VCaP (cell line): ENCODE results near the gene ZHX3.

Experiments
- H3K27ac ChIP-seq: fragments of 450-650 bp; 2 replicates; pipeline ENCODE4 v1.5.1; 2017
- TF ChIP-seq, protein P1 (sequence below): fragments of 450-650 bp; conservative IDR thresholded peaks from 2 replicates; pipeline ENCODE4 v1.5.1; 2017; ENCODE audit warnings: mild to moderate bottlenecking, moderate library complexity

Gene ZHX3, protein sequence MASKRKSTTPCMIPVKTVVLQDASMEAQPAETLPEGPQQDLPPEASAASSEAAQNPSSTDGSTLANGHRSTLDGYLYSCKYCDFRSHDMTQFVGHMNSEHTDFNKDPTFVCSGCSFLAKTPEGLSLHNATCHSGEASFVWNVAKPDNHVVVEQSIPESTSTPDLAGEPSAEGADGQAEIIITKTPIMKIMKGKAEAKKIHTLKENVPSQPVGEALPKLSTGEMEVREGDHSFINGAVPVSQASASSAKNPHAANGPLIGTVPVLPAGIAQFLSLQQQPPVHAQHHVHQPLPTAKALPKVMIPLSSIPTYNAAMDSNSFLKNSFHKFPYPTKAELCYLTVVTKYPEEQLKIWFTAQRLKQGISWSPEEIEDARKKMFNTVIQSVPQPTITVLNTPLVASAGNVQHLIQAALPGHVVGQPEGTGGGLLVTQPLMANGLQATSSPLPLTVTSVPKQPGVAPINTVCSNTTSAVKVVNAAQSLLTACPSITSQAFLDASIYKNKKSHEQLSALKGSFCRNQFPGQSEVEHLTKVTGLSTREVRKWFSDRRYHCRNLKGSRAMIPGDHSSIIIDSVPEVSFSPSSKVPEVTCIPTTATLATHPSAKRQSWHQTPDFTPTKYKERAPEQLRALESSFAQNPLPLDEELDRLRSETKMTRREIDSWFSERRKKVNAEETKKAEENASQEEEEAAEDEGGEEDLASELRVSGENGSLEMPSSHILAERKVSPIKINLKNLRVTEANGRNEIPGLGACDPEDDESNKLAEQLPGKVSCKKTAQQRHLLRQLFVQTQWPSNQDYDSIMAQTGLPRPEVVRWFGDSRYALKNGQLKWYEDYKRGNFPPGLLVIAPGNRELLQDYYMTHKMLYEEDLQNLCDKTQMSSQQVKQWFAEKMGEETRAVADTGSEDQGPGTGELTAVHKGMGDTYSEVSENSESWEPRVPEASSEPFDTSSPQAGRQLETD

DNA sequence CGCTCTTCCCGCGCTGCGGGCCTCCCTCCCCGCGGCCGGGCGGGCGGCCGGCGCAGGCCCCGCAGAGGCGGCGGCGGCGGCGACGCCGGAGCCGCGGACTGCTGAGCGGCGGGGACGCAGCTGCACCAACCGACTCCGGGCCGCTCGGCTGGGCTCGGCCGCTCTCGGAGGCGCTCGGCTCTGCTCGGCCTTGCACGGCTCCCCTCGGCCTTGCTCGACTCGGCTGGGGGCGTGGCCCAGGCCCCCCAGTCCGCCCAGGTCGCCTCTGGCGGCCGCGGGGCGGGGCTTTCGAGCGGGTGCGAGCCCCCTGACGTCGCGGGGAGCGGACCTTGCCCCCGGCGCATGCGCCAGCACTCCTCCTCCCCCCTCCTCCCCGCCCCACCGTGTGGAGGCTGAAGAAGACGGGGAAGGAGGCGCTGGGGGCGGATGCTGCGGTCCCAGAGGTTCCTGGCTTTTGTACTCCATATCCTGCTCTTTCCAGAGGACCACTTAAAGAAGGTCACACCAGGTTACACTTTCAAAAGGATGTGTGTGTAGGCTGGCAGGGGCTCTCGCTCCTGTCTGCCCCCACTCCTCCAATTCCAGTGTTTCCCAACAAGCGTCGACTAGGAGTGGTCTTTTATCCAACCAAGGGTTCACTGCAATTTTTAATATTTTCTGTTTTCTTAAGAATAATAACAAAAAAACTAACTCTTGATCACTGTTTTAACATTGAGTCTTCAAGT lies at the start of gene ZHX3:
ZHX3 (minus strand) TSS at position 186 of the 725 bp plus-strand sequence. CDS start 112,815 bp downstream, outside the sequence.
- H3K27ac ChIP-seq: peak within 1 kb of the TSS; percentile 85
- TF ChIP-seq, protein P1, sequence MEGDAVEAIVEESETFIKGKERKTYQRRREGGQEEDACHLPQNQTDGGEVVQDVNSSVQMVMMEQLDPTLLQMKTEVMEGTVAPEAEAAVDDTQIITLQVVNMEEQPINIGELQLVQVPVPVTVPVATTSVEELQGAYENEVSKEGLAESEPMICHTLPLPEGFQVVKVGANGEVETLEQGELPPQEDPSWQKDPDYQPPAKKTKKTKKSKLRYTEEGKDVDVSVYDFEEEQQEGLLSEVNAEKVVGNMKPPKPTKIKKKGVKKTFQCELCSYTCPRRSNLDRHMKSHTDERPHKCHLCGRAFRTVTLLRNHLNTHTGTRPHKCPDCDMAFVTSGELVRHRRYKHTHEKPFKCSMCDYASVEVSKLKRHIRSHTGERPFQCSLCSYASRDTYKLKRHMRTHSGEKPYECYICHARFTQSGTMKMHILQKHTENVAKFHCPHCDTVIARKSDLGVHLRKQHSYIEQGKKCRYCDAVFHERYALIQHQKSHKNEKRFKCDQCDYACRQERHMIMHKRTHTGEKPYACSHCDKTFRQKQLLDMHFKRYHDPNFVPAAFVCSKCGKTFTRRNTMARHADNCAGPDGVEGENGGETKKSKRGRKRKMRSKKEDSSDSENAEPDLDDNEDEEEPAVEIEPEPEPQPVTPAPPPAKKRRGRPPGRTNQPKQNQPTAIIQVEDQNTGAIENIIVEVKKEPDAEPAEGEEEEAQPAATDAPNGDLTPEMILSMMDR: no peak

DNA sequence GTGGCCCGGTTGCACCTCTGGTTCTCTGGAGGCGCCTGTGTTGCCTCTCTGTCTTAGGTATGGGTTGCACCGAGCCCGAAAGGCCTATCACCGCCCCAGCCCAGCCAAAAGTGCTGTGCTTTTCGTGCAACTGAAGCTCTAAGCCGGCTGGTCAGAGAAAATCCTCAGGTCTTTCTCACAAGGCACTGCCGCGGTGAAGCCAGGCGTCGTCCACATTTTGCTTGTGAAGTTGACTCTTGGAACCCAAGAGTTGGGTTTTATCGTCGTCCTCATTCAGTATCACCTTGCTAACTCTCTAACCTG lies 49.8 kb upstream of the ZHX3 start:
- TF ChIP-seq, protein P1: no peak
- H3K27ac ChIP-seq: no peak overlapping the region

DNA sequence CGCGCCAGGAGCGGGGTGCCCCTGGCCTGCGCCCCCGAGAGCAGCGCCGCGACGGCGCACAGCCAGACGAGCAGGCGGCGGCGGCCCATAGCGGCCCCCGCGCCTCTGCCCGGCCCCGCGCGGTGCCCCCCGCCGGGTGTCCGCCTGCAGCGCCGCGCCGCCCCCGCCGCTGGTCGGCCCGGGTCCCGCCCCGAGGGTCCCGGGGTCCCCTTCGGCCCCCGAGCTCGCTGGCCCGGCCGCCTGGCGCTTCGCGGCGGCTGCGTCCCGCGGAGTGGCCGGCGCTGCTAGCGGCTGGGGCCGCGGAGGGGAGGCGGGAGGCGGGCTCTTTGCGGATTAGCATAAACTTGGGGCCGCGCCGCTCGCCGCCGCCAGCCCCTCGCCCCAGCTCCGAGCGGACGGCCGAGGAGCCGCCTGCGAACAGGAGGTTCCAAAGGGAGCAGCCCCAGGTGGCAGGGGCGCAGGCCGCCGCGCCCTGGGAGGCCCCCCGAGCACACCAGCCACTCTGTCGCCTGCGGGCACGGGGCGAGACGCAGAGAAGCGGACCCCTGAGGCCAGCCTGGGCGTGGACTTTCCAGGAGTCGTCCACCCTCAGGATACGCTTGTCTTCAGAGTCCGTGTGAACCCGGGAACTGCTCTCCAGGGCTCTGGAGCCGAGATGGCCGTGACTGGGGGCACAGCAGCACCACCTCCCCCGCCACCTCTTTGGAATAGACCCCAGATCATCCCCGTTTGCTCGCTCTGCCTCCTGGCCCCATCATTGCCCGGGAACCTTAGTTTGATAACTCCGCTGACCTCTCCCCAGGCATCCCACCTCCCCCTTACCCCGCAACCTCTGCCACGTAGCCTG lies 49.2 kb upstream of the ZHX3 start, which contains the start of gene EMILIN3:
EMILIN3 (minus strand) TSS at position 273 of the 847 bp plus-strand sequence; CDS start at position 89, 184 bp downstream.
- TF ChIP-seq, protein P1: no peak
- peak within 1 kb of the TSS; percentile 24; the same call in 1 of the 2 replicates for H3K27ac ChIP-seq

DNA sequence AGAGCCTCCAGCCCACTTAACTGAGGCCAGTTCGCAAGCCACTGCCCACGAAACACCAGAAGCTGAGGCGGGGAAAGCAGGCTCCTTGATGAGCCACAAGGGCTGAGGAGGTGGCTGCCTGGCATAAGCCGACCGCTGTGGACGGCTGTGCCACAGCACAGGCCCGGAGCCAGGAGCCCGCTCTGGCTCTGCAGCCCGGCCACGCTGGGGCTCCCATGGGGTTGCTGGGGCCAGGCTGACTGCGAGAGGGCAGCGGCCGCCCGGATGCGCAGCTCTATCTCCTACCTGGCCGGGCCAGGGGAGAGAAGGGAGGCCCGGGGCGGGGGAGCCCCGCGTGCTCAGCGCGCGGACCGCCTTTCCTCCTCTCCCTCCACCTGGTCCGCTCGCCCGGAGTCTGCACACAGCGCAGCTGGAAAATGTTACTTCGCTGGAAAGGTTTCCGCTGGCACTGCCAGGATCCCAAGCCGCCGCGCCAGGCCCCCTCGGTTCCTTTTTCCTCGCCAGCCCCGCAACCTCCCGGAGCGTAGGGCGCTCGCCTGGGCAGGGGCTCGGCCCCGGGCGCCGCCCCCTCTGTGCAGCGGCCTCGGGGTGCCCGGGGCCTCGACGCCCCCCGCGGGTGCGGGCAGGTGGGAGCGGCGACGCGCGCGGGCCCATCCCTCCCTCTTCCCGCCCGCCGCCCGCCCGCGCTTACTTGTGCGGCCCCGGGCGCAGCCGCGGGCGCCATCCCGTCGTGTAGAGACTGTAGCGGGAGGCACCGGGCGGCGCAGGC lies 48.4 kb upstream of the ZHX3 start:
- peak overlapping the region; percentile 24; the same call in 1 of the 2 replicates for H3K27ac ChIP-seq
- TF ChIP-seq, protein P1: no peak

DNA sequence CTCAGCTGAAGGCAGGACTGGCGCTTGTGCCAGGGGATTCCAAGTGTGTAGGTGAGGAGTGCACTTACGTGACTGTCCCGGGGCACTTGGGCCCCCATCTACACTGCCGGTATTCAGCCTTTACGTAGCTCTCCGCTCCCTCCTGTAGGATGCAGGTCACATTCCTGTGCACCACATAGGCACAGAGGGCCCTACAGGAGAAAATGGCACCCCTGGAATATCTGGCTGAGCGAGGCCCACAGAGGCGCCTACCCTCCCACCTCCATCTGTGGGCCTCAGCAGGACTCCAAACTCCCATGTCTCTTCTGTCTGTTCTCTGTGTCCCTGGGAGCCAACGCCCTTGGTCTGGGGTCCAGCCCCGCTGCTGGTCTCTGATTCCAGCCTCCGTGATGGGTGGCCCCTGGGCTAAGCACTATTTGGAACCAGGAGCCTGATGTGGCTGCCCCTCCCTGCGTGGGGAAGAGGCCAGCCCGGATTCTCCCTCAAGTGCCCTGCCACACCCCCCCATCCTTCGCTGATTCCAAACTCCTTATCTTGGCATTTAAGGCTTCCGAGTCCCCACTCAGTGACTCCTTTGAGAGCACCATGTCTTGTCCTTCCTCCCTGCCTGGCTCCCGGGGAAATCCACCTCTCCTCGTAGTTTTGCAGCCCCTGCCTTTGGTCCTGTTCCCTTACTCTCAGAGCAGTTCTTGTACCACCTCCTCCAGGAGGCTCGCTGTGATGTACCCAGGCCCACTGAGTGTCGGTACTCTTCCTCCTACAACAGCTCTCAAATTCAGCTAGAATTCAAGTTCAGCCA lies 47.6 kb upstream of the ZHX3 start:
- no peak overlapping the region for H3K27ac ChIP-seq
- TF ChIP-seq, protein P1: no peak
